Spleen (tissue), 3 donors: Measurements from ENCODE around the gene TCTN1.

Experiments used
- POLR2A ChIP-seq, 3 donors: fragments of 450-650 bp; IDR thresholded peaks; one replicate each; pipeline ENCODE4 v1.5.1; 2017; ENCODE audit warnings: antibody characterized with exemption in 3 of 3, mild to moderate bottlenecking in 1 of 3
- POLR2AphosphoS5 ChIP-seq, 3 donors: sonication (generic); formaldehyde crosslinking; IDR thresholded peaks; one replicate each; pipeline ENCODE4 v1.5.1; 2017; ENCODE audit warnings: antibody characterized with exemption in 3 of 3

GRCh38 chr12:110622582-110622981, 8.7 kb downstream of the TCTN1 start:
- no peak for TF ChIP-seq POLR2A (IDR thresholded peaks at IDR 0.05)
- TF ChIP-seq POLR2AphosphoS5 (IDR thresholded peaks at IDR 0.05): no peak
